Measurements from ENCODE around the gene KDM1B. TPM values are rescaled to one million over a fixed set of nuclear protein-coding genes. Genes with fewer than 3 reads are reported as not detected.
A peak's percentile ranks its signal among the peaks of the same experiment; 100 is the strongest.

The KDM1B gene, protein sequence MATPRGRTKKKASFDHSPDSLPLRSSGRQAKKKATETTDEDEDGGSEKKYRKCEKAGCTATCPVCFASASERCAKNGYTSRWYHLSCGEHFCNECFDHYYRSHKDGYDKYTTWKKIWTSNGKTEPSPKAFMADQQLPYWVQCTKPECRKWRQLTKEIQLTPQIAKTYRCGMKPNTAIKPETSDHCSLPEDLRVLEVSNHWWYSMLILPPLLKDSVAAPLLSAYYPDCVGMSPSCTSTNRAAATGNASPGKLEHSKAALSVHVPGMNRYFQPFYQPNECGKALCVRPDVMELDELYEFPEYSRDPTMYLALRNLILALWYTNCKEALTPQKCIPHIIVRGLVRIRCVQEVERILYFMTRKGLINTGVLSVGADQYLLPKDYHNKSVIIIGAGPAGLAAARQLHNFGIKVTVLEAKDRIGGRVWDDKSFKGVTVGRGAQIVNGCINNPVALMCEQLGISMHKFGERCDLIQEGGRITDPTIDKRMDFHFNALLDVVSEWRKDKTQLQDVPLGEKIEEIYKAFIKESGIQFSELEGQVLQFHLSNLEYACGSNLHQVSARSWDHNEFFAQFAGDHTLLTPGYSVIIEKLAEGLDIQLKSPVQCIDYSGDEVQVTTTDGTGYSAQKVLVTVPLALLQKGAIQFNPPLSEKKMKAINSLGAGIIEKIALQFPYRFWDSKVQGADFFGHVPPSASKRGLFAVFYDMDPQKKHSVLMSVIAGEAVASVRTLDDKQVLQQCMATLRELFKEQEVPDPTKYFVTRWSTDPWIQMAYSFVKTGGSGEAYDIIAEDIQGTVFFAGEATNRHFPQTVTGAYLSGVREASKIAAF
- total RNA-seq (ENCODE audit: insufficient read depth, low replicate concordance), result 7.9 TPM

DNA sequence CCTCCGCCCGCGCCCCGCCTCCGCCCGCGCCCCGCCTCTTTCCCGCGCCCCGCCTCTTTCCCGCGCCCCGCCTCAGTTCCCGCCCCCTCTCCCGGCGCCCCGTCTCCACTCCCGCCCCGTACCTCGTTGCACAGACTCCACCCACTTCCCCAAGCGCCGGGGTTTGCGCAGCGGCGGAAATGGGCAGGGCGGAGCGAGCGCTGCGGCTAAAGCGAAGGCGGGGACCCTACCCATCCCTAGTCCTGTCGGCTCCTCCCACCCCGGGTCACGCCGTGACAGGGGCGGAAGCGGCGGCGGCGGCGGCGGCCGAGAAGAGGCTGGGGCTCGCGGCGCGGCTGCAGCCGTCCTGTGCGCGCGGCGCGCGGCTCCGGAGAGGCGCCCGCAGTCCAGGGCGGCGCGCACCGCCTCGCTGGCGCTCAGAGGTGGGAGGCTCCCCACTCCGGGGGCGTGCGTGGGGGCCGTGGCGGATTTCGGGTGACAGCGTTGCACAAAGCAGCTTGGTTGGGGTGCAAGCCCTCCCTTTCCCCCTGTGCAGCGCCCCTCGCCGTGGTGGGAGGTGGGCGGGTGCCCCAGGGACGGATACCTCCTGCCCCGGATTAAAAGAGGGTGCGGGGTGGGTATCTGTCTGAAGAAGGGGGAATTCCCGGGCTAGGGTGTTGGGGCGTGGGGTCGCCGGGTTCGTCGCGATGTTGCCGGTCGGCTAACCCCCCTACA lies at the start of gene KDM1B:
KDM1B (plus strand) TSS at position 273 of the 714 bp plus-strand sequence. CDS start 4,474 bp downstream, outside the sequence.
- DNase-seq (ENCODE audit: low spot score), result peak; percentile 99

DNA sequence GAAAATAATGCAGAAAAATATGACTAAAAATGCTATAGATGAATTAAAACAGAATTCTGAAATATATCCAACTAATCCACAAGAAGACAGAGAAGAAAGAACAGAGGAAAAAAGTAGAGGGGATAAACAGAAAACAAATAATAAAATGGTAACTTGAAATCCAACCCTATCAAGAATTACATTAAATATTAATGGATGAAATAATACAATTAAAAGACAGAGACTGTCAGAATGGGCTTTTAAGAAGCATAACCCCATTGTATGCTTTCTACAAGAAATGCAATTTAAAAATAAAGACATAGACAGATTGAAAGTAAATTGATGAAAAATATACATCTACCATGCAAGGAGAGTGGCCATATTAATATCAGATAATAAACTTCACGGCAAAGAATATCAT lies 48.2 kb upstream of the KDM1B start:
- no peak for DNase-seq (ENCODE audit: low spot score)

GRCh38 chr6:18110162-18110561 lies 45.1 kb upstream of the KDM1B start:
- DNase-seq (ENCODE audit: low spot score), result no peak

DNA sequence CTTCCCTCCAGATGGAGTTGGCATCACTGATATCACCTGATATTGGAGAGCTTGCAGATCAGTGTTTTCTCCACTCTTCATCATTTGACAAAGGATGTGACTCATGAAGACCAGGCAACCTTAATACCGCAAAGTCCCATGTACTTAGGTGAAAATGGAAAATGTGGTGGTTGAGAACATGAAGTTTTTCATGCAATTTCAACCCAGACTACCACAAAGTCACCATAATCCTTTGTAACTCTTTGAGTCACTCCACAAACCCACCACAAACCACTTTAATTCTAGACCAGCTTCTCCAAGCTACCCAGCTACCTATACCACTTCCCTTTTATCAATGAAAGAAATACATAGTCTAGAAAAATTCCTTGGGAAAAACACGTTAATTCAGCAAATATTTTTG lies 39.9 kb upstream of the KDM1B start:
- DNase-seq (ENCODE audit: low spot score), result no peak

- DNase-seq (ENCODE audit: low spot score), result no peak
Observed at GRCh38 chr6:18117136-18117535, 38.1 kb upstream of the KDM1B start.

- no peak for DNase-seq (ENCODE audit: low spot score)
Observed at GRCh38 chr6:18118330-18118729, 36.9 kb upstream of the KDM1B start.

- no peak for DNase-seq (ENCODE audit: low spot score)
Observed at GRCh38 chr6:18119236-18119635, 36.0 kb upstream of the KDM1B start.

DNA sequence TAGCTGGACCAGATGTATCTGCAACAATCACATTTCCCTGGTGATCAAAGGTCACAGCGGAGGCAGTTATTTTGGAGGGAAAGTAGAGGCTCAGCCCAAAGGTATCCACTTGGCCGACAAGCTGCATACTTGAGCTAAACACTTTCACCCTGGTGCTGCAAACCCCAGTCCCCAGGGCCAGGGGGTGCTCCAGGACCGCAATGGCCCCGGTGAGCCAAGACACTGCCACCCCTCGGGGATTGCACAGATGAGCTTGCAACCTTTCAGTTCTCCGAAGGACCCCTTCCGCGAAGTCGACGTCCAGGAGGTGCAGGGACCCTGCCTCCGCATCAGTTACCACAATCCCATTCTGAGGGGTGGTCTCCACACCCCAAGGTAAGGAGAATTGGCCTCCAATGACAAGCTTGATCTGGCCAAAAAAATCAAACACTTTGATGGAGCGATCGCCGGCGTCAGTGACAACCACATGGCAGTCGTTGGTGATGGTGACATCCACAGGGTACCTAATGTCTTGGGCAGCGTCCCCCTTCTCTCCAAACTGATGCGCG lies 33.6 kb upstream of the KDM1B start:
- no peak for DNase-seq (ENCODE audit: low spot score)

DNA sequence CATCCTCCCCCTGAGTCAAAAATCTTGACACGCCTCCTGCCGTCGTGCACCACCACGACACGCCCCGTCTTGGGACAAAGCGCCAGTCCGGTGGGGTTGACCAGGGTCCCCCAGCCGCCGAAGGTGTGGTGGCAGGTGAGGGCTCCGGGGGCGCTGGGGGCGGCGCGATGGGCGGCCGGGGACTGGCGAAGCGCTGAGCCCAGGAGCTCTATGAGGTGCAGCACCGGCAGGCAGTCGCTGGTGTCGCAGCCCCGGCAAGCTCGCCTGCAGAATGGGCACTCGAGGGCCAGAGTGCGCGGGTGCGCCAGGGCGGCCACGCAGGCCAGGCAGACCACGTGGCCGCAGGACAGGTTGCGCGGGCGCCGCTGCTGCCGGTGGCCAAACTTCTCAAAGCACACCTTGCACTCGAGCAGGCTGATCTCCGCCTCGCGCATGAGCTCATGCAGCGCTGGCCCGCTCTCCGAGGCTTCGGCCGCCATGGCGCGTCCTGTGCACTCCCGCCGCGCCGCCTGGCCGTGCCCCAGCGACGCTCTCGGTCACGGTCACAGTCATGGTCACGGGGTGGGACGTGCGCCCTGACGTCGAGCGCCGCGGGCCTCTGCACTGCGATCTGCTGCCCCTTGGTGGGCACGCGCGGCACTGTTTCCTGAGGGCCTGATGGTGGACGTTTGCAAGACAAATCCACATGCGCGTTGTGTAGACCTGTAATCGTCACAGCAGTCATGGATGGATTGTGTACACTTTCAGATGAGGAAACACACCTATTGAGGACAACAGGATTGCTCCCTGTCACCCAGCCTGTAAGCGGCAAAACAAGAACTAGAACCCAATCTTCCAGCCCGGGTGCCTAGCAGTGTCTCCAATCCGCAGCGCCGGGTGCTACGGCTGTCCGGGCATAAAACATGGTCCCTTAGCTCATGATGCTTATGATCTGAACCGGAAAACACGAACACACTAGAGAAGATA lies 32.8 kb upstream of the KDM1B start, which contains the start of gene NHLRC1:
NHLRC1 (minus strand) TSS at position 550 of the 966 bp plus-strand sequence; CDS start at position 479, 71 bp downstream.
- peak; percentile 86 for DNase-seq (ENCODE audit: low spot score)

DNA sequence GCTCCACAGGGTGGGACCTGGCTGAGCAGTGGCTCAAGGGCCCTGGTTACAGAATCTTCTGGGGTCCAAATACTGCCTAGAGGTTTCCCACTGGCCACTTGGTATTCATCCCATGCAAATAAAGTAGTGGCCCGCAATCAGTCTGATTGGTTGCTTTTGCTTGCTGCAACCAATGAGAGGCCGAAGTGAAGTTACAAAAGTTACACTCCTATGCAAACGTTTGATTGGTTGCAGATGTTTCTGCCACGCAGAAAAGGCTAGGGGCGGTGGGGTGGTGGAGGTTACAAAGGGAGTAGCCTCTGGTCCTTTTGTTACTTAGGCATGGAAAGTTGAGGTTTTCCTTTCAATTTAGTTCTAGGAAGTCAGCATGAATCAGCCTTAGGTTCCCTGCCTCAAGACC lies 29.1 kb upstream of the KDM1B start:
- DNase-seq (ENCODE audit: low spot score), result no peak

GRCh38 chr6:18132346-18132745 lies 22.9 kb upstream of the KDM1B start:
- no peak for DNase-seq (ENCODE audit: low spot score)

GRCh38 chr6:18135171-18135570 lies 20.1 kb upstream of the KDM1B start:
- peak; percentile 29 for DNase-seq (ENCODE audit: low spot score)

DNA sequence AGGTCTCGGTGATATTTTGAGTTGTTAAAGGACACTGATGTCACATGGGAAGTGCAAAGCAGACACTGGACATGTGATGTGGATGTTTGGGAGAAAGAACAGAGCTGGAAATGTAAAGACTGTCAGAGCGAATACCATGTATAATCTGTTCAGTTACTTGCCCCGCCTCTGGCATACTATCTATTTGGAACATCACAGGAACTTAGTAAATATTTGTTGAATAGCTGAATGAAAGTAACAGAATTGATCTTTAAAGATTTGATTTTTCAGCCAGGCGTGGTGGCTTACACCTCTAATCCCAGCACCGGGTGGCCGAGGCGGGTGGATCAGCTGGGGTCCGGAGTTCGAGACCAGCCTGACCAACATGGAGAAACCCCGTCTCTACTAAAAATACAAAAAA lies 19.0 kb upstream of the KDM1B start:
- no peak for DNase-seq (ENCODE audit: low spot score)

- no peak for DNase-seq (ENCODE audit: low spot score)
Observed at GRCh38 chr6:18138906-18139305, 16.3 kb upstream of the KDM1B start.

DNA sequence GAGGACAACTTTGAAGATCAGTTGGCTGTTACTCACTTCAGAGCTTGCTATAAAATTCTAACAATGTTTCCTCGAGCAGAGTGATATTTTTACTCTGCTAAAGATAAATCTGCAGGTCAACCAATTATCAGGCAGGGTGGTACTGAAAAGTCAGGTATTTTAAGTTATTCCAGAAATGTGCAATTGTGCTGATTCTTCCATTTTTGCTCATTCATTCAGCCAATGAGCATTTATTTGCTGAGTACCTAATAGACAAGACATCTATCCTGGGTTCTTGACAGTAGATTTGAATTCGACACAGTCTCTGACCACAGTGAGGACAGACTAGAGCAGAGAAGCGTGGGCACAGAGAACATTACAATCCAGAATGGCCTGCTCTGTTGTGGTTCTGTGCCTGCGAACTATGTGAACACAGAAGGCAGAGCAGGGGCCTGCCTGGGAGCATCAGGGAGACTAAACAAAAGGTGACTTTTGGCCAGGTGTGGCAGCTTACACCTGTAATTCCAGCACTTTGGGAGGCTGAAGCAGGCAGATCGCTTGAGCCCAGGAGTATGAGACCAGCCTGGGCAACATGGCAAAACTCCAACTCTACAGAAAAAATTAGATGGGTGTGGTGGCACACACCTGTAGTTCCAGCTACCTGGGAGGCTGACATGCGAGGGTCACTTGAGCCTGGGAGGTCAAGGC lies 15.1 kb upstream of the KDM1B start:
- DNase-seq (ENCODE audit: low spot score), result no peak

- DNase-seq (ENCODE audit: low spot score), result no peak
Observed at GRCh38 chr6:18141805-18142590, 13.2 kb upstream of the KDM1B start.

GRCh38 chr6:18142591-18142861 lies 12.7 kb upstream of the KDM1B start:
- DNase-seq (ENCODE audit: low spot score), result no peak

GRCh38 chr6:18147160-18147559 lies 8.1 kb upstream of the KDM1B start:
- DNase-seq (ENCODE audit: low spot score), result no peak

- no peak for DNase-seq (ENCODE audit: low spot score)
Observed at GRCh38 chr6:18147616-18148015, 7.6 kb upstream of the KDM1B start.

Measured in umbilical cord (tissue), 2 donors.